HG03108 (cell line): ENCODE data around the gene FGD1.
"Not testable (repeated sequence)": the region's sequence is repeated elsewhere in the genome, so short reads cannot be mapped to it uniquely, and the experiment has no call there.

Experiments used
- ATAC-seq: cut with Tn5 transposase; IDR thresholded peaks from one replicate; pipeline ENCODE4 v1.9.1; 2021; ENCODE audit warnings: moderate library complexity; ENCODE audit not compliant: unreplicated experiment

The FGD1 gene

DNA sequence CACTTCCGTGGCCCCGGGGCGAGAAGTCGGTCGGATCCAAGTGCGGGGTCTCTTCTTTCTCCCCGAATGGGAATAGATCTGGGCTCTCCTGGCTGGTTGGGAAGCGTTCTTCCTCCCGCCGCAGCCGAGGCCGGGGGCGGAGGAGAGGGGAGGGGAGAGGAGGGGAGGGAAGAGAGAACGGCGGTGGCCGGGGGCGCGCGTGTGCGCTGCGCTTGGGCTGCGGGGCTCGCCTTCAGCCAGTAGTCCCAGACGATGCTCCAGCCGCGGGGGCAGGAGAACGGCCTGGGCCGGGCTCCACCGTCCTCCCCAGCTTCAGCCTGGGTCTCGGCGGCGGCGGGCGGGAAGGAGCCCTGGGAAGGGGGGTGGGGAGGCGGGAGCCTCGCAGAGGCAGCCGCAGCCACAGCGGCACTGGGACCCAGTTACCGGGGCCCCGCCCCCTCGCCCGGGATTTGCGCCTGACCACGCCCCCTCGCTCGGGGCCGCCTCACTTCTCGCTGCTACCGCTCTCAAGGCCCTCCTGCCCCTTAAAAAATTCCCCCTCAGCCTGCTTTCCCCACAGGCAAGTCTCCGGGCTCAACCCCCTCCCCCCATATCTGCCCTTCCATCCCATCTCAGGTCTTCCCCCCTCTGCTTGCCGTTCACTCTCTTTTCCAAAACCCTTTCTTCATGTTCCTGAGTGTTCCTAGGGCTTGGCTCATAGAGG lies at the start of gene FGD1:
TSS of gene FGD1 (minus strand) at position 421 of the 703 bp plus-strand sequence. CDS start 802 bp downstream, outside the sequence.
- no peak for ATAC-seq

DNA sequence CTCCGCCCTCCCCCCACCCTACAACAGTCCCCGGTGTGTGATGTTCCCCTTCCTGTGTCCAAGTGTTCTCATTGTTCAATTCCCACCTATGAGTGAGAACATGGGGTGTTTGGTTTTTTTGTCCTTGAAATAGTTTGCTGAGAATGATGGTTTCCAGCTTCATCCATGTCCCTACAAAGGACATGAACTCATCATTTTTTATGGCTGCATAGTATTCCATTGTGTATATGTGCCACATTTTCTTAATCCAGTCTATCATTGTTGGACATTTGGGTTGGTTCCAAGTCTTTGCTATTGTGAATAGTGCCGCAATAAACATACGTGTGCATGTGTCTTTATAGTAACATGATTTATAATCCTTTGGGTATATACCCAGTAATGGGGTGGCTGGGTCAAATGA lies 46.2 kb upstream of the FGD1 start:
- not testable (repeated sequence) for ATAC-seq

DNA sequence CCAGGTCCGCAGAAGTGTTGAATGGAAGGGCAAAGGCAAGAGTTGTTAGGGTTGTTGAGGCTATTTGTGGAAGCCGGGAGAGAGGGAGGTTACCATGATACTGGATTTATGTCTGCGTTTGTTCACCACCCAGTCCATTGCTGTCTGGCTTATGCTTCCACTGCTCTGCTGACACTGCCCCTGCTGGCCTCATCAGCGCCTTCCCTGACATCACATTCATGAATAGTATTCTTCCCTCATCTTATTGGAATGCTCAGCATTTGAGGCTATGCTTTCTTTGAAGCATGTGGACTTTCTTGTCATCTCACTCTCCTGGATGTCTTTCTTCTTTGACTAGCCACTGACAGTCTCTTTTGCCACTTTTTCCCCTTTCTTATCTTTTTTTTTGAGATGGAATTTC lies 44.3 kb upstream of the FGD1 start:
- no peak for ATAC-seq

DNA sequence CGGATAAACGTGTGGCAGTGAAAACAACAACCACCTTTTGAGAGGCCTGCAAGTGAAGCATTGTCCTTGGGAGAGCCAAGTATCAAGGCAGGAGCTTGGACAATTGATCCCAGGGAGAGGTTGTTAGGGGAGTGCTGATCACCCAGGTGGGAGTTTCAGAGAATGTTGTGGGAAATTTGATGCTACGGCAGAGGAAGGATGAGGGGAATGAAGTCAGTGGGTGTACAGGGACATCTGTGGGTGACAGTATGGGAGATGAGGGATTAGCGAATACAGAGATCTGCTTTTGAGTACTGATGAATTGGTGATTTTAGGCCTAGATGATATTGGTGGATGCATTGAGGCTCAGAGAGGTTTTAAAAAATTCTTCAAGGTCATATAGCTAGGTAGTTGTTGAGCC lies 38.2 kb upstream of the FGD1 start:
- ATAC-seq, result no peak

DNA sequence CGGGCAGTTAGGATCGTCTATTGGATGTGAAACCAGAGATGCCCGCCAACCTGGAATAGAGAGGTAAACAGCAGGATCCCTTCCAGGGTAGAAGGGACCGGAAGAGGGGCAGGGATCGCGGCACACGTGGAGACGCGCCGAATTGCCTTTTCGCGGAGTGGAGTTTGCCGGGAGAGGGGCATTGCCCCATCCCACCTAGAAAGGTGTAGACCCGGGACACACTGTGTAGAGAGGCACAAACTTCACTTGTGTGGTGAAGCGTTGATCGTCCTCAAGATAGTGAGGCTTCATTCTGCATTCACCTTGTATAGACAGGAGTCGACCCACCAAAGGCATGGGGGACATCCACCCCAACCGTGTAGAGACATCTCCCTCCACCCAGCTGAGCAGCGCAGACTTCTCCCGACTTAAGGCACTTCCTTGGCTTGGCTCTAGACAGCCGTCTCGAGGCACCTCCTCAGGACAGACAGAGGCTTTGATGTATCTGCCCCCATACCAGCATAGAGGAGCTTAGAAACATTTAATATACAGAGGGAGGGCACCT lies 34.4 kb upstream of the FGD1 start:
- ATAC-seq, result peak; percentile 16

DNA sequence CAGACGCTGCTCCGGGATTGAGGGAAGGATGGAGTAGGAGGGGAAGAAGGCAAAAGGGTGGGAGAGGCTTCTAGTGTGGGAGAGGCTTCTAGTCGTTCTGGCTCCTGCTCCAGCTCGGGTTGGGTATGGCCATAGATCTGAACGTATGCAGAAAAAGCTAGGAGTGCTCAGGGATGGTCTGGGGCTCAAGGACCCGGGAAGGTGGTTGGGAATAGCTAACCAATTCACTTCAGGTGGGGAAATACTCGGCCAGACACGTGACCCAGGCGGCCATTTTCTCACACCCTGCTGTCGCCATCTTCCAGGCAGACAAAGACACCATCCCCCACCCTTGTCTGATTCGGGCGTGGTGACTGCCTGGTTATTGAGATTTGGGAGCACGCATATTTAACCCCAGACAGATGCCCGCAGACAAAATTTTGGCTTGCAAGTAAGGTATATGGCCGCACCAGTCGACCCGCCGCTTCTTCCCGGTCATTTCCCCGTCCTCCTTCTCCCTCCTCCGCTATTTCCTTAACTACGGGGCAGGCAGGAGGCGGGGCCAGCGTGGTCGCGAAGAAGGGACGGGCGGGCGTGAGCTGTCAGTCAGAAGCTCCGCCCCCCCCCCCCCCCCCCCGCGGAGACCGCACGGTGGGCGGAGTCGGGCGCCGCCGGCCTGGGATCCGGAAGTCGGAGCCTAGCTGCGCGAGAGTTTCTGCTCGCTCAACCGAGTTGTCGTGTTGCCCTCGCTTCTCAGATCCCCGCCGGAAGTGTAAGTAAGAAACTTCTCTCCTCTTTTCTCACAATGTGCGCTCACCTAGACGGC lies 33.7 kb upstream of the FGD1 start, which contains the start of gene GNL3L:
TSS of gene GNL3L (plus strand) at position 668 of the 805 bp plus-strand sequence. CDS start 2,348 bp downstream, outside the sequence.
- peak; percentile 82 for ATAC-seq

DNA sequence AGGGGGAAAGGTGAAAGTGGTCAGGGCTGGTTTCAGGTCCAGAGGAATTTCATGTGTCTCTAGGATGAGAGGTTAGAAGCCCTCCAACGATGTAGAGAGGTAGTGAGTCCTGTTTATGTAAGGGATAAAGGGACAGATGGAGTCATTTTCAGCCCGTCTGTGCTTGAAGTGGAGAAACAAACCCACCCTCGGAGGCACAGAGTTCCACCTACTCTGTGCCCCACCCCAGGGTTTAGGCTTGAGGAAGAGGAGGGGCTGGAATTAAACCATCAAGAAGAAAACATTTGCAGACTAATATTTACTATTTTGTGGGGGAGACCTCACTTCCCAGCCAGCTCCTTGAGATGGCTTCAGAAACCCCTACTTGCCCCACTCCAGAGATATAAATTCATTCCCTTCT lies 33.1 kb upstream of the FGD1 start:
- no peak for ATAC-seq

DNA sequence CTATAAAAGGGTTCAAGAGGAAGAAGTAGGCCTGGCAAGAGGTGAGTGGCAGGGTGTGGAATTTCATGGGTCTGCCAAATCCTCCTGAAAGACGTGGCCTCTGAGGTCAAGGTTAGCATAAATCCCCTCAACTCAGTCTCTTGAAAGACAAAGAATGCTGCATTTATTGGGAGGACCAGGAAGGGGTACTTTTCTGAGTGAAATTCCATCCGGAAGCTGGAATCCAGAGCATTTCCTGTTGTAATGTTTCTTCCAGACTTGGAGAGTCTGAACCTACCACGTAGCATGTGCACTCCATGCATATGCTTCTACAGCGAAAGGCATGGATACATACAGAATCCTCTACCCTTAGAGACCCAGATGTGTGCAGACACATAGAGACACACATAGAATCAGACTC lies 13.4 kb upstream of the FGD1 start:
- ATAC-seq, result no peak

DNA sequence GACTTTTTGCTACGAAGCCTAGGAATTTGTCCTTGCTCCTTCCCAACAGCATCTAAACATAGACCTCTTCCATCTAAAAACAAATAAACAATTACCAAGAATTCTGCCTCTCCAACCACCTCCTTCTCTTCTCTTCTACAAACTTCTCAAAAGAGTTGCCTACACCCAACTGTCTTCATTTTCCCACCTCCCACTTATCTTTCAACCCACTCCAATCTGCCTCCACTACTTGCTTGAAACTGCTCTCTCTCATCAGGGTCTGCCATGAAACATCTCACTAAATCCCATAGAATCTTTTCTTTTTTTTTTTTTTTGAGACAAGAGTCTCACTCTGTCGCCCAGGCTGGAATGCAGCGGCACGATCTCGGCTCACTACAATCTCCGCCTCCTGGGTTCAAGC lies 902 bp upstream of the FGD1 start:
- ATAC-seq, result no peak

DNA sequence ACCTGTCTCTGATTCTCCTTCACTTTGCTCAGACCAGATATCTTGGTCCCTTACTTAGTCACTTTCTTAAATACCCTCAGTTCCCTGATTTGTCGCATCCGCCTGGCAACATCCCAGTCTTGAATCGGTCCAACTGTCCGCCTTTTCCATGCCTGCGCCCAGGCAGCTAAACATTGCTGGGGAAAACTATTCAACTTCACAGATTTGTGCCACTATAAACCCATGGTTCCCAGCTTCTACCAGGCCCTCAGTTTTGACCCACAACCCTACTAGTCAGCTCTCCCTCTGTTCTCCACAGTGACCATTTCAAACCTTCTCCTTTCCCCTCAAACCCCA lies 451 bp upstream of the FGD1 start:
- ATAC-seq, result no peak

DNA sequence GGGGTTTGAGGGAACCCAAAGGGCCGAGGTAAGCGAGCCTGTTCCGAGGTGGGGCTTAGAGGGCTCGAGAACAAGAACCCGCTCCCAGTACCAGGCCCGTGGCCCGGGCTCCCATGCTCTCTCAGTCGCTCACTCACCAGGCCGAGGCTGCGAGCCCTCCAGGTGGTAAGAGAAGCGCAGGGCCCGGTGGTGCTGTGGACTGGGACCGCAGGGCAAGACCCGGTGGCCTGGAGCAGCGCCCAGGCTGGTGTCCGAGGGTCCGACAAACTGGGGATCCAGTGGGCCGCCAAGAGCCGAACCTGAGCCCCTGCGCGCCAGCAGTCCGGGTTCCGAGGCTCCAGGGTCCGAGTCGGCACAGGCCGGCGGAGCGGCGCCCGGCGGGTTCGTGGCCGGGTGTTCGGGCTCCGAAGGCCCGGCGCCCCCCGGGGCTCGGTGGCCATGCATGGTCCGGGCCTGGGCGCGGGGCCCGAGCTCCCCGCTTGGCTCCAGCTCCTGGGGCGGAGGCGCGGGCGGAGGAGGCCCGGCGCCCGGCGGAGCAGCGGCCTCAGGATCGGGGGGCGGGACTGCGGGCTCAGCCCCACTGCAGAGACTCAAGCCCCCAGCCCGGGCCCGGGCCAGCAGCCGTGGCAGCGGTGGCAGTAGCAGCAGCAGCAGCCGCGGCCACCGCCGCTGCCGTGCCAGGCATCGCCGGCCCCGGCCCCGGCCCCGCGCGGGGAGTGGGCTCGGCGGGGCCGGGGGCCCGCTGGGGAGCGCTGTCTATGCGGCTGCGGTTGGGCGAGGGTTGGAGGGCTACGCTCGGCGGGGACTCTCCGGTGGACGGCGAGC lies 833 bp downstream of the FGD1 start:
- ATAC-seq, result no peak

DNA sequence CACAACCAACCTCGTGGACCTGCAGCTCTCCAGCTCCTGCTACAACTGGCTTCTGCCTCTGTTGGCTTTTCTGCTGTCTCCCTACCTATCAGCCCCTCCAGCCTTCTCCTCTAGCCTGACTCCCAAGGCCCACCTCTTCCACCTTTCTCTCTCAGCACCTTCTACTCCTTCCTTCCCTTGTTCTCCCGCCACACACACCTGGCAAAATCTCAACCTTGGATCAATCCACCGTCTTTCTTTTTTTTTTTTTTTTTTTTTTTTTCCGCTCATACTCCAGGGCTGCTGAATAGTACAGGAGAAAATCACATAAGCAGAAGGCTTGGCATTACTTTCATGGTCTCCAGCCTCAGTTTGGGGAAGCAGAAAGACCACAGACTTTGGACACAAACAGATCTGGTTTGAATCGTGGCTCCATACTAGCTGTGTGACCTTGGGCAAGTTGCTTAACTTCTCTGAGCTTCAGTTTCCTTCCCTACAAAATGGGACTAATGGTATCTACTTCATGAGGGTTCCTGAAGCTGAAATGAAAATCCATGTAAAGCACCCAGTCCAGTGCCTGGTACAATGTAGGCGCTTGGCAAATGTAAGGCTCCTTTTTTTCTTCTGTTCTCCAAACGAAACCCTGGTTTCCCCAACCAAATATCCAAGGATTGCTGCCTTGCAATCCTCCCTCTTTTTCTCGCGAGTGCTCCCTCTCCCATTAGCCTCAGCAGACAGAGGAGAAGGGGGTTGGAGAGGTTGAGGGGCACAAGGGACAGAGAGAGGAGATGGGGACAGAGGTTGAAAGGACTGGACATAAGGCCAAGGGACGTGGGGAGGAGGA lies 1.7 kb downstream of the FGD1 start:
- no peak for ATAC-seq

DNA sequence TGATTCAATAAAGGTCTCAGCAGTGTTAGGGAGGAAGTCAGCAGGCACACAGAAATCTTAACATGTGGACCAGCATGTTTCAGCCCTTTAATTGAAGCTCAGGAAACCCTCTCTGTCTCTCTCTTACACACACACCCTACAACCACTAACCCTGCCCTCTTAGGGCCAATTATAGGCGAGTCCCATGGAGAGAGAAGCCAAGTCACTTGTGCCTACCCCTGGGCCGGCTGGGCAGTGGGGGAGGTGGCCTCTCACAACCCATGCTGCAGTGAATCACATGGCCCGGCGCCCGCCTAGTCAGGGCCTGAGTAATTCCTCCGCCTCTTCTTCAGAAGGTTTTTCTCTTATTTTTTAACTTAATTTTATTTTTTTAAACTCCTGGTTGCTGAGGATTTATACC lies 3.7 kb downstream of the FGD1 start:
- ATAC-seq, result no peak

DNA sequence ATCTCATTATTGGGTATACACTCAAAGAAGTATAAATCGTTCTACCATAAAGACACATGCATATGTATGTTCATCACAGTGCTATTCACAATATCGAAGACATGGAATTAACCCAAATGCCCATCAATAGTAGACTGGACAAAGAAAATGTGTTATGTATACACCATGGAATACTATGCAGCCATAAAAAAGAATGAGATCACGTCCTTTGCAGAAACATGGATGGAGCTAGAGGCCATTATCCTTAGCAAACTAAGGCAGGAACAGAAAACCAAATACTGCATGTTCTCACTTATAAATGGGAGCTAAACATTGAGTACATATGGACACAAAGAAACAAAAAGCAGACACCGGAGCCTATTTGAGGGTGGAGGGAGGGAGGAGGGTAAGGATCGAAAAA lies 6.2 kb downstream of the FGD1 start:
- ATAC-seq, result not testable (repeated sequence)

DNA sequence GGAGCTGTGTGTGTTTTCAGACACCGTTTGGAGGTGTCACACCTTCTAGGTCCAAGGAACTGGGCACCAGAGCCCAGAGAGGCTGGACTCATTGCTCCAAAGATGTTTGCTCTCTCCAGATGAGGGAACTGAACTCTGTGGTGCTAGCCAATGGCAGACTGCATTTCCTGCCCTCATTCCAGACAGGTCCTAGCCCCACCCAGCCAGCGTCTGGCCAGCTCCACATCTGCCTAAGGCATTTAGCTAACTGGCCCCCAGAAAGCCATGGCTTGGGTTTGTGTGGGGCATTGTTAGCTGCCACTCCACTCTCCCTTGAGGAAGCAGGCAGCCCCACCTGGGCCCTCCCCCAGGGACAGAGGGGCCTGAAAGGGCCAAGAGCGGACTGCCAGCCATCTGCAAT lies 11.4 kb downstream of the FGD1 start:
- ATAC-seq, result no peak

DNA sequence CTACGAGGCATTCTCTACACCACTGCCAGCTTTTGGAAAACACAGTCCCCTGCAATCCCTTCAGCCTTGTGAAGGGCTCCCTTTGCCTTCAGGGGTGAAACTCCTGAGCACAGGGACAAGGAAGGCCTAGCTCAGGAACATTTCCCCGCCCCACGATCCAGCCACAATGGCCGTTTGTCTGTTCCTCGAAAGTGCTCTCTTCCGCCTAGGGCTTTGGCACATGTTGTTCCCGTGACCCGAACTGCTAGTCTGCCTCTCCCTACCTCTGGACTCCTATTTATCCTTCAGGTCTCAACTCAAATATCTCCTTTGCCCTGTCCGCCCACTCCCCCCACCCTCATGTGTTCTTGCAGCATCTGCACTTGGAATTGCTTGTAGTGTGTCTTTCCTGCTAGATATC lies 12.1 kb downstream of the FGD1 start:
- ATAC-seq, result no peak

DNA sequence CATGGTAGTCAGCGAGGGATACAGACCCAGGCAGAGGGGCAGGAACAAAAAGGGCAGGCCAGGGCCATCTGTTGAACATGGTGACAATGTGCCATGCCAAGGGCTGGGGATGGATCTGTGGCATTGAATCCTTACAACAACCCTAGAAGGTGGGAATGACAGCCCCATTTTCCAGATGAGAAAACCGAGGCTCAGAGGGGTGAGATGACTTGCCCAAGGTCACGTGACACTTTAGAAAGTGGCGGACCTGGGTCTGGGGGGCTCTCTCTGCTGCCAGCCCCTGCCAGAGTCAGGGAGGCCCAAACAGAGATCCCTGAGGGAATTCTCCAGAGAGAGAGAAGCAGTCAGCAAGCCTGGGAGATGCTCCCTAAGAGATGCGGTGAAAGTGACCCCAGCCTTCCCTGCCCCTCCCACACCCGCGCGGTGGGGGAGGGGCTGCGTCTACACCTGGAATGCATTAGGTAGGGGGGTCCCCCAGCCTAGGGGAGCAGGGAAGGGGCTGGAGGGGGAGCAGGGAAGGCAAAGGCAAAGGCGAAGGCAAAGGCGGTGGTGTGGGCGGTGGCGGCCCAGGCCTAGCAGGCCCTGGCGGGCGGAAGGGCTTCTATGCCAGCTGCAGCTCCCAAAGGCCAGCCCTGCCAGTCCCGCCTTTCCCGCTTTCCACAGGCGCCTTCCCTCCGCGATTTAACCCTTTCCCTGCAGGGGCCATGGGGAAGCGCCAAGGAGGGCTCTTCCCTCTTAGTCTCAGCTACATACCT lies 13.0 kb downstream of the FGD1 start:
- ATAC-seq, result no peak

DNA sequence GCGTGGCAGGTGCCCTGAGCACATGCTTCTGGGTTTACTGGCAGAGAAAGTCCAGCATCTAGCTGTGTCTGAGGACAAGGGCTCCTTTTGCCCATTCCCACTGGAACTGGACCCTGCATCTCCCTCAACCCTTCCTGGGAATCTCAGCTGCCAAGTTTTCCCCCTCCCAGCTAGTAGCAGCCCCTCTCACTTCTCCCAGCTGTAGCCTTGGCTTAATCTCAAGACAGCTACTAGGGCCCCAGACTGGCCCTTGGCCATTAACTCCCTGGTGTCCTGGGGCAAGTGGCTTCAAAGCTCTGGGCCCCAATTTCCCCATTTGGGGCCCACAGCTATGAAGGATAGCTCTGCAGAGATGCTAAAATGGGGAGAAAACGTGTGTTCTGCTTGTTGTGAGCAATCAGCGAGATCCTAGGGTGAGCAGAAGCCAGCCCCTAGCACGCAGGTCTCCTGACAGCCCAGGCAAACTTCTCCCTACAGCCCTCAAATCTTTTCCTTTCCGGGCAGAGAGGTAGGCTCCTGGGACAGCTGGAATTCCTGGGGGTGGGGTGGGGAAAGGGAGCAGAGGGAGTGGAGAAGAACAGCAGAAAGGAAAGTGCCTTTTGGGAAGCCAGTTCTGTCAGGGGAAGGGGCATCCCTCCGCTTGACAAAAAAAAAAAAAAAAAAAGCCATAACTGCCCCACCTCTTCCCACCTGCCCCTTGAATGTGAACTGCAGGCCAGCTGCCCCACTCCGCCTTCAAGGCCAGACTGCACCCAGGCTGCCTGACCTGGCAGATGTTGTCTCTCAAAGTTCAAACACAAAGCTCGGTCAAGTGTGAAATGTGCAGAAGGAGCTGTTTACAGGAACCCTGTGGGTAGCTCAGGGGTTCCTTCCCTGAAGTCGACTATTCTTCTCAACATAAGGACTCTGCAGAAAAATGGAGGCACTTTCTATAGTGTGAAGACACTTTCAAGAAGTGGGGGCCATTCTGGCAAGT lies 16.6 kb downstream of the FGD1 start:
- ATAC-seq, result no peak
